ENCODE results near the gene GALK2.
A peak's percentile ranks its signal among the peaks of the same experiment; 100 is the strongest.
"Not testable (repeated sequence)": the region's sequence is repeated elsewhere in the genome, so short reads cannot be mapped to it uniquely, and the experiment has no call there.

Gene GALK2

GRCh38 chr15:49225572-49226281 is 55.7 kb downstream of the GALK2 start:
- peak; percentile 91 for DNase-seq

- no peak for DNase-seq
Measured at GRCh38 chr15:49227602-49228001, 57.6 kb downstream of the GALK2 start.

GRCh38 chr15:49229922-49230321 is 59.9 kb downstream of the GALK2 start:
- no peak for DNase-seq

- no peak for DNase-seq
Measured at GRCh38 chr15:49232236-49232806, 62.3 kb downstream of the GALK2 start.

GRCh38 chr15:49235446-49236124 is 65.5 kb downstream of the GALK2 start:
- peak; percentile 83 for DNase-seq

- DNase-seq = no peak
Measured at GRCh38 chr15:49236869-49237268, 66.8 kb downstream of the GALK2 start.

- DNase-seq = no peak
Measured at GRCh38 chr15:49238342-49238741, 68.3 kb downstream of the GALK2 start.

GRCh38 chr15:49239105-49239504 is 69.1 kb downstream of the GALK2 start:
- DNase-seq = no peak

GRCh38 chr15:49242820-49243219 is 72.8 kb downstream of the GALK2 start:
- no peak for DNase-seq

GRCh38 chr15:49247556-49248110 is 77.6 kb downstream of the GALK2 start:
- no peak for DNase-seq

- DNase-seq = no peak
Measured at GRCh38 chr15:49248291-49248690, 78.2 kb downstream of the GALK2 start.

GRCh38 chr15:49255966-49256759 is 86.1 kb downstream of the GALK2 start:
- no peak for DNase-seq

GRCh38 chr15:49265117-49265516 is 95.1 kb downstream of the GALK2 start:
- not testable (repeated sequence) for DNase-seq

GRCh38 chr15:49265911-49266310 is 95.9 kb downstream of the GALK2 start:
- DNase-seq = no peak

GRCh38 chr15:49270541-49271421 is 100.7 kb downstream of the GALK2 start:
- no peak for DNase-seq

GRCh38 chr15:49273734-49274318 is 103.8 kb downstream of the GALK2 start:
- no peak for DNase-seq

GRCh38 chr15:49278751-49279150 is 108.7 kb downstream of the GALK2 start:
- no peak for DNase-seq

GRCh38 chr15:49279521-49280456 is 109.7 kb downstream of the GALK2 start:
- DNase-seq = no peak

GRCh38 chr15:49282366-49282765 is 112.3 kb downstream of the GALK2 start:
- no peak for DNase-seq

- no peak for DNase-seq
Measured at GRCh38 chr15:49286649-49287404, 116.8 kb downstream of the GALK2 start.

Measured in hematopoietic multipotent progenitor cell treated with erythropoietin and hydrocortisone succinate and interleukin-3 and kit ligand, for 8 days (in vitro differentiated cells).